Lung microvascular endothelial cell (primary cell): ENCODE results near the gene VEGFA. TPM values are rescaled to one million over a fixed set of nuclear protein-coding genes. Genes with fewer than 3 reads are reported as not detected.

ENCODE experiments used
- DNase-seq, 2 donors: peaks; one replicate each; pipeline versions ENCODE4 v3.0.0 to v3.0.0-alpha.2; 2010; ENCODE audit warnings: low read depth in 2 of 2
- total RNA-seq: library from RNA; depleted of rRNA; stranded (reverse); fragments of >200 nt; gene quantifications from 2 replicates; pipeline ENCODE4 v1.2.1, GENCODE V29; 2014

VEGFA gene
- total RNA-seq, 1 donor from 2014 or later: 12.1 TPM

GRCh38 chr6:43771858-43772680 is 2.1 kb downstream of the VEGFA start:
- DNase-seq: peak; percentile 55 to 61

- no peak for DNase-seq
Observed at GRCh38 chr6:43772681-43773049, 2.7 kb downstream of the VEGFA start.

GRCh38 chr6:43773050-43773979 is 3.3 kb downstream of the VEGFA start:
- peak; percentile 40 to 48 for DNase-seq

DNA sequence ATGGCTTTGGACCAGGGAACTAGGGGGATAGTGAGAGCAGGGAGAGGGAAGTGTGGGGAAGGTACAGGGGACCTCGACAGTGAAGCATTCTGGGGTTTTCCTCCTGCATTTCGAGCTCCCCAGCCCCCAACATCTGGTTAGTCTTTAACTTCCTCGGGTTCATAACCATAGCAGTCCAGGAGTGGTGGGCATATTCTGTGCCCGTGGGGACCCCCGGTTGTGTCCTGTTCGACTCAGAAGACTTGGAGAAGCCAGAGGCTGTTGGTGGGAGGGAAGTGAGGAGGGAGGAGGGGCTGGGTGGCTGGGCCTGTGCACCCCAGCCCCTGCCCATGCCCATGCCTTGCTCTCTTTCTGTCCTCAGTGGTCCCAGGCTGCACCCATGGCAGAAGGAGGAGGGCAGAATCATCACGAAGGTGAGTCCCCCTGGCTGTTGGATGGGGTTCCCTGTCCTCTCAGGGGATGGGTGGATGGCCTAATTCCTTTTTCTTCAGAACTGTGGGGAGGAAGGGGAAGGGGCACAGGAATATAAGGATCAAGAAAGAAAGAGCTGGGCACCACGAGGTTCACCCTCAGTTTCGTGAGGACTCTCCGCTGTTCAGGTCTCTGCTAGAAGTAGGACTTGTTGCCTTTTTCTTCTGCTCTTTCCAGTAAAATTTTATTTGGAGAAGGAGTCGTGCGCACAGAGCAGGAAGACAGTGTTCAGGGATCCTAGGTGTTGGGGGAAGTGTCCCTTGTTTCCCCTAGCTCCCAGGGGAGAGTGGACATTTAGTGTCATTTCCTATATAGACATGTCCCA is 4.2 kb downstream of the VEGFA start:
- no peak for DNase-seq

DNA sequence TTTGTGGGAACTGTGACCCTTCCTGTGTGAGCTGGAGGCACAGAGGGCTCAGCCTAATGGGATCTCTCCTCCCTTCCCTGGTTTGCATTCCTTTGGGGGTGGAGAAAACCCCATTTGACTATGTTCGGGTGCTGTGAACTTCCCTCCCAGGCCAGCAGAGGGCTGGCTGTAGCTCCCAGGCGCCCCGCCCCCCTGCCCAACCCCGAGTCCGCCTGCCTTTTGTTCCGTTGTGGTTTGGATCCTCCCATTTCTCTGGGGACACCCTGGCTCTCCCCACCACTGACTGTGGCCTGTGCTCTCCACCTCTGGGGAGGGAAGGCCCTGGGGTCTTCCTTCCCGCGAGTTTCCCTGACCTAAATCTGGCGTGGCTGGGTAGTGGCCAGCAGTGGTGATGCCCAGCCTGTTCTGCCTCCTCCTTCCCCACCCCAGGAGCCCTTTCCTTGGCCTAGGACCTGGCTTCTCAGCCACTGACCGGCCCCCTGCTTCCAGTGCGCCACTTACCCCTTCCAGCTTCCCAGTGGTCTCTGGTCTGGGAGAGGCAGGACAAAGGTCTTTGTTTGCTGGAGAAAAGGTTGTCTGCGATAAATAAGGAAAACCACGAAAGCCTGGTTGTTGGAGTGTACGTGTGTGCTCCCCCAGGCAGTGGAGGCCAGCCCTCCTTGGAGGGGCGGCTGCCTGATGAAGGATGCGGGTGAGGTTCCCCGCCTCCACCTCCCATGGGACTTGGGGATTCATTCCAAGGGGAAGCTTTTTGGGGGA is 4.9 kb downstream of the VEGFA start:
- peak; percentile 61 to 64 for DNase-seq

DNA sequence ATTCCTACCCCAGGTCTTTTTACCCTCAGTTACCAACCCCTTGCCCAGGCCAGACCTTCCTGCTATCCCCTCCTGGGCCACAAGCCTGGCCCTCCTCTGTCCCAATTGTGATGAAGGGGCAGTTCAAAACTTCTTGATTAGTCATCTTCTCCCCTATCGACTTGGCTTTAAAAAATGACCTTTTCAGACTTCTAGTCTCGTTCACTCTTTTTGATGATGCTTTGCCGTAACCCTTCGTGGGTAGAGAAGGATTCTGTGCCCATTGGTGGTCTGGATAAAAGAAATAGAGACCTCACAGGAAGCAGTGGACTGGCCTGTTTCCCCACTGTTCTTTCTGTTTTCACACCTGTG is 5.5 kb downstream of the VEGFA start:
- DNase-seq: no peak

GRCh38 chr6:43776115-43776798 is 6.2 kb downstream of the VEGFA start:
- DNase-seq: no peak

DNA sequence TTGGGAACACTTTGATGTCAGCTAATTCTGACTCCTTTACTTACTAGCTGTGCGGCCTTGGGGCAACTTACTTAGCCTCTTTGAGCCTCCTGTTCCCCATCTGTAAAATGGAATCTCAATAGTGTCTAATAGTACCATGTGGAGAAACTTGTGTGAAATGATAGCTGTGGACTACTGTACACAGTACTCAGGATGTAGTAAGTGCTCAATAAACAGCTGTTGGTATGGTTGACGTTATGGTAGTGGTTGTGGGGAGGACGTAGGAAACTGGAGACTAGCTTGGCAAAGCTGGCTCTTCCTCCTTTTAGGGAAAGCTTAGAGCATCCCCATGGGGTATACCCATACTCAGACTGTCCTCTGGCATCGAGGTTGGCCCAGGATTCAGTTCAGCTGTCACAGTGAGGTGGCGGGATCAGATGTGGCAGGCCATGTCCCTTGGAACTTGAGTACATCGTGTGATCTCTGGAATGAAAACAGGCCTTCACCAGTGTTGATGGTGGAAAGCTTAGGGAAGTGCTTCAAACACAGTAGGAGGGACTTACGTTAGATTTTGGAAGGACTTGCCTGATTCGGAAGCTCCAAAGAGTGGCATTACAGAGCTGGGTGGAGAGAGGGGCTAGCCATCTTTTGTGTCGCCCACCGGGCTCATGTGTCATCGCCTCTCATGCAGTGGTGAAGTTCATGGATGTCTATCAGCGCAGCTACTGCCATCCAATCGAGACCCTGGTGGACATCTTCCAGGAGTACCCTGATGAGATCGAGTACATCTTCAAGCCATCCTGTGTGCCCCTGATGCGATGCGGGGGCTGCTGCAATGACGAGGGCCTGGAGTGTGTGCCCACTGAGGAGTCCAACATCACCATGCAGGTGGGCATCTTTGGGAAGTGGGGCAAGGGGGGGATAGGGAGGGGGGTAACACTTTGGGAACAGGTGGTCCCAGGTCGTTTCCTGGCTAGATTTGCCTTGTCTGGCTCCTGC is 7.1 kb downstream of the VEGFA start:
- no peak for DNase-seq

GRCh38 chr6:43778131-43778855 is 8.3 kb downstream of the VEGFA start:
- DNase-seq: no peak

GRCh38 chr6:43778976-43779851 is 9.2 kb downstream of the VEGFA start:
- no peak for DNase-seq

- DNase-seq: peak in 1 of 2 donors; percentile 47
Observed at GRCh38 chr6:43779852-43780236, 9.8 kb downstream of the VEGFA start.

DNA sequence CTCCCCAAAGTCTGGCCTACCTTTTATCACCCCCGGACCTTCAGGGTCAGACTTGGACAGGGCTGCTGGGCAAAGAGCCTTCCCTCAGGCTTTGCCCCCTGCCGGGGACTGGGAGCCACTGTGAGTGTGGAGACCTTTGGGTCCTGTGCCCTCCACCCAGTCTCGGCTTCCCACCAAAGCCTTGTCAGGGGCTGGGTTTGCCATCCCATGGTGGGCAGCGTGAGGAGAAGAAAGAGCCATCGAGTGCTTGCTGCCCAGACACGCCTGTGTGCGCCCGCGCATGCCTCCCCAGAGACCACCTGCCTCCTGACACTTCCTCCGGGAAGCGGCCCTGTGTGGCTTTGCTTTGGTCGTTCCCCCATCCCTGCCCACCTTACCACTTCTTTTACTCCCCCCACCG is 10.3 kb downstream of the VEGFA start:
- no peak for DNase-seq

DNA sequence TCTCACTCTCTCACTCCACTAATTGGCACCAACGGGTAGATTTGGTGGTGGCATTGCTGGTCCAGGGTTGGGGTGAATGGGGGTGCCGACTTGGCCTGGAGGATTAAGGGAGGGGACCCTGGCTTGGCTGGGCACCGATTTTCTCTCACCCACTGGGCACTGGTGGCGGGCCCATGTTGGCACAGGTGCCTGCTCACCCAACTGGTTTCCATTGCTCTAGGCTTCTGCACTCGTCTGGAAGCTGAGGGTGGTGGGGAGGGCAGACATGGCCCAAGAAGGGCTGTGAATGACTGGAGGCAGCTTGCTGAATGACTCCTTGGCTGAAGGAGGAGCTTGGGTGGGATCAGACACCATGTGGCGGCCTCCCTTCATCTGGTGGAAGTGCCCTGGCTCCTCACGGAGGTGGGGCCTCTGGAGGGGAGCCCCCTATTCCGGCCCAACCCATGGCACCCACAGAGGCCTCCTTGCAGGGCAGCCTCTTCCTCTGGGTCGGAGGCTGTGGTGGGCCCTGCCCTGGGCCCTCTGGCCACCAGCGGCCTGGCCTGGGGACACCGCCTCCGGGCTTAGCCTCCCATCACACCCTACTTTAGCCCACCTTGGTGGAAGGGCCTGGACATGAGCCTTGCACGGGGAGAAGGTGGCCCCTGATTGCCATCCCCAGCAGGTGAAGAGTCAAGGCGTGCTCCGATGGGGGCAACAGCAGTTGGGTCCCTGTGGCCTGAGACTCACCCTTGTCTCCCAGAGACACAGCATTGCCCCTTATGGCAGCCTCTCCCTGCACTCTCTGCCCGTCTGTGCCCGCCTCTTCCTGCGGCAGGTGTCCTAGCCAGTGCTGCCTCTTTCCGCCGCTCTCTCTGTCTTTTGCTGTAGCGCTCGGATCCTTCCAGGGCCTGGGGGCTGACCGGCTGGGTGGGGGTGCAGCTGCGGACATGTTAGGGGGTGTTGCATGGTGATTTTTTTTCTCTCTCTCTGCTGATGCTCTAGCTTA is 11.2 kb downstream of the VEGFA start:
- no peak for DNase-seq

- DNase-seq: no peak
Observed at GRCh38 chr6:43781941-43782704, 12.1 kb downstream of the VEGFA start.

DNA sequence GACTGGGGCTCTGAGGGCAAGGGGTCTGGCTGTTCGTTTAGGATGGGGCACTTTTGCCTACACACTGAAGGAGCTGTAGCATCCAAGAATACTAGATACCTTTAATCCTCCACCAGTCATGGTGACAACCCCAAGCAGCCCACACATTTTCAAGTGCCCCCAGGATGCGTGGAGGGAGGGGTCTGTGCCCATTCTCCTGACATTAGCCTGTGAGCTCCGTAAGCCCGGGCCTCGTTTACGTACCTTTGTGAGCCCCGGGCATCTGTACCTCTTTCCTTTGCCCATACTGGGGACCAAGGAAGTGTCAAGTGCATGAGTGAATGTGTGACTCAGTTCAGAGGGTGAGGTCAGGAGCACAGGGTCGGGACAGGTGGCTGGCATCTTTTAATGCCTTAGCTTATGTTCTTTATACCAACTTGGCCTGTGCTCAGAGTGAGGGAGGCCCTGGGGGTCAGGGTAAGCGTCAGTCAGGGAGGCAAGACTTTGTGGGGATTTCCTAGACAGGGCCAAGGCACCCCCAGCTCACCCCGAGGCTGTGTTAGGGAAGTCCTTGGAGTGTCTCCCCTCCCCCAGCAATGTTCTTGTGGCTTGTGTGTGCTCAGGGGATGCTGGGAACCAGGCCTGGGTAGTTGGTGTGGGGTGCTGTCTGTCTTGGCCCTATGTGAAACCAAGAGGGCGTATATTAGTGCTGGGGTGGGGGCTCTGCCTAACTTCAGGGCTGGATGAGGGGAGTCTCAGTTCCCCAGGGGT is 12.9 kb downstream of the VEGFA start:
- no peak for DNase-seq
